HG03025 (cell line): ENCODE results near the gene MAPKBP1.
A peak's percentile ranks its signal among the peaks of the same experiment; 100 is the strongest.
"Not testable (repeated sequence)": the region's sequence is repeated elsewhere in the genome, so short reads cannot be mapped to it uniquely, and the experiment has no call there.

Source experiments
- ATAC-seq: cut with Tn5 transposase; IDR thresholded peaks from one replicate; pipeline ENCODE4 v1.9.1; 2021; ENCODE audit warnings: mild to moderate bottlenecking, moderate library complexity; ENCODE audit not compliant: unreplicated experiment, low FRiP score

The MAPKBP1 gene

GRCh38 chr15:41774062-41774881, at the start of gene MAPKBP1:
MAPKBP1 (plus strand) TSS chr15:41774484; CDS start chr15:41775276, 792 bp downstream.
- ATAC-seq: peak; percentile 76

GRCh38 chr15:41727143-41727542, 47.1 kb upstream of the MAPKBP1 start:
- ATAC-seq: no peak

GRCh38 chr15:41728061-41728460, 46.2 kb upstream of the MAPKBP1 start:
- not testable (repeated sequence) for ATAC-seq

- no peak for ATAC-seq
These were observed 43.7 kb upstream of the MAPKBP1 start for GRCh38 chr15:41730543-41730942.

- no peak for ATAC-seq
These were observed 41.8 kb upstream of the MAPKBP1 start for GRCh38 chr15:41732483-41732882.

GRCh38 chr15:41734079-41734478, 40.2 kb upstream of the MAPKBP1 start:
- ATAC-seq: no peak

- ATAC-seq: no peak
These were observed 39.2 kb upstream of the MAPKBP1 start for GRCh38 chr15:41735046-41735445.

GRCh38 chr15:41735492-41735891, 38.8 kb upstream of the MAPKBP1 start:
- not testable (repeated sequence) for ATAC-seq

GRCh38 chr15:41746802-41747201, 27.5 kb upstream of the MAPKBP1 start:
- ATAC-seq: no peak

- ATAC-seq: no peak
These were observed 18.1 kb upstream of the MAPKBP1 start for GRCh38 chr15:41756198-41756597.

GRCh38 chr15:41772720-41773331, 1.5 kb upstream of the MAPKBP1 start:
- ATAC-seq: no peak

GRCh38 chr15:41773332-41773728, 954 bp upstream of the MAPKBP1 start:
- no peak for ATAC-seq

- ATAC-seq: peak; percentile 1
These were observed 589 bp upstream of the MAPKBP1 start for GRCh38 chr15:41773729-41774061.

GRCh38 chr15:41774882-41775417, 666 bp downstream of the MAPKBP1 start:
- no peak for ATAC-seq

GRCh38 chr15:41775651-41776050, 1.4 kb downstream of the MAPKBP1 start:
- ATAC-seq: no peak

GRCh38 chr15:41777421-41777973, 3.2 kb downstream of the MAPKBP1 start:
- no peak for ATAC-seq

- ATAC-seq: no peak
These were observed 4.2 kb downstream of the MAPKBP1 start for GRCh38 chr15:41778521-41778920.

GRCh38 chr15:41779662-41780157, 5.4 kb downstream of the MAPKBP1 start:
- no peak for ATAC-seq

GRCh38 chr15:41780266-41780665, 6.0 kb downstream of the MAPKBP1 start:
- no peak for ATAC-seq

- ATAC-seq: no peak
These were observed 6.4 kb downstream of the MAPKBP1 start for GRCh38 chr15:41780727-41781126.
